K562 (cell line): ENCODE data around the gene LAPTM5. TPM values are rescaled to one million over a fixed set of nuclear protein-coding genes. Genes with fewer than 3 reads are reported as not detected.
A peak's percentile ranks its signal among the peaks of the same experiment; 100 is the strongest.

Source experiments
- ATAC-seq: fragments of 200-7000 bp; cut with Tn5 transposase; 3 replicates; pipeline ENCODE4 v1.9.1; 2020; ENCODE audit warnings: moderate library complexity
- BruUV-seq: library from RNA; stranded (reverse); fragments of 400-500 nt; replicated peaks from 2 replicates; lab custom pipeline; 2021; lab: Mats Ljungman, UMichigan
- CTCF ChIA-PET: fragments of 300-600 bp; formaldehyde crosslinking; extraction: SDS; loops from one replicate; lab custom pipeline; 2021; ENCODE audit warnings: low intra/inter-chr PET ratio; lab: Yijun Ruan, JAX
- POLR2A ChIA-PET: fragments of 300-600, 350-650 bp; sonication (Branson Sonifier 250); formaldehyde crosslinking; extraction: SDS; loops from one replicate; lab custom pipeline; 2021; ENCODE audit warnings: antibody characterized with exemption, inconsistent platforms; lab: Yijun Ruan, JAX
- DNase-seq, 4 experiments: peaks; one replicate each; pipeline versions ENCODE4 v3.0.0 to v3.0.0-alpha.2; 2011 to 2018; ENCODE audit warnings: low spot score in 3 of 4, mixed read lengths in 3 of 4; ENCODE audit errors: extremely low read depth in 1 of 4
- FAIRE-seq: peaks from 2 replicates; lab custom pipeline; 2011; peaks lifted over from hg19 to GRCh38; lab: Jason Lieb, UNC
- H2AFZ ChIP-seq: 2 replicates; pipeline ENCODE4 v1.6.0; 2011; ENCODE audit warnings: low read depth, low read length, control low read depth, inconsistent platforms
- H3K27ac ChIP-seq: fragments of 200-600 bp; 3 replicates; pipeline ENCODE4 v1.8.0; 2011; ENCODE audit warnings: low read depth, mild to moderate bottlenecking, control low read depth, inconsistent platforms, low read length, moderate library complexity, mixed read lengths; ENCODE audit errors: extremely low read depth
- H3K27me3 ChIP-seq, 2 experiments: fragments of 300-600 bp in 1 of 2; 2 replicates in 1 of 2; 3 replicates in 1 of 2; pipeline versions ENCODE4 v1.6.0 to v1.8.0; 2011; ENCODE audit warnings: inconsistent platforms in 2 of 2, low read length in 2 of 2, mild to moderate bottlenecking in 1 of 2, mixed read lengths in 1 of 2, moderate library complexity in 1 of 2; ENCODE audit not compliant: control insufficient read depth in 2 of 2, insufficient read depth in 2 of 2
- H3K36me3 ChIP-seq: fragments of 300-600 bp; 3 replicates; pipeline ENCODE4 v1.8.0; 2011; ENCODE audit warnings: mild to moderate bottlenecking, low read length, inconsistent platforms; ENCODE audit not compliant: control insufficient read depth, insufficient read depth
- H3K4me1 ChIP-seq, 2 experiments: fragments of 200-600 bp in 1 of 2; replicated peaks in 1 of 2; 2 replicates in 1 of 2; 3 replicates in 1 of 2; pipeline versions ENCODE4 v1.5.1 to v1.8.0; 2011; ENCODE audit warnings: inconsistent platforms in 2 of 2, low read length in 2 of 2, mild to moderate bottlenecking in 1 of 2, mixed read lengths in 1 of 2, moderate library complexity in 1 of 2; ENCODE audit not compliant: control insufficient read depth in 2 of 2, insufficient read depth in 2 of 2
- H3K4me2 ChIP-seq: 2 replicates; pipeline ENCODE4 v1.6.1; 2011; ENCODE audit warnings: low read length, control low read depth, inconsistent platforms, mixed read lengths; ENCODE audit not compliant: insufficient read depth
- H3K4me3 ChIP-seq: fragments of 200-600 bp; sonication (generic), shearing (Covaris generic); 2 replicates; pipeline ENCODE4 v1.5.1; 2016; ENCODE audit warnings: control low read depth, inconsistent platforms
- H3K79me2 ChIP-seq: fragments of 200-600 bp; 3 replicates; pipeline ENCODE4 v1.8.0; 2011; ENCODE audit warnings: low read length, inconsistent platforms; ENCODE audit not compliant: control insufficient read depth, insufficient read depth
- H3K9ac ChIP-seq, 2 experiments: 2 replicates each; pipeline versions ENCODE4 v1.6.0 to v1.6.1; 2011; ENCODE audit warnings: low read depth in 2 of 2, low read length in 2 of 2, control low read depth in 1 of 2, inconsistent platforms in 1 of 2, mild to moderate bottlenecking in 1 of 2, mixed read lengths in 1 of 2; ENCODE audit not compliant: insufficient read depth in 1 of 2
- H3K9me1 ChIP-seq: one replicate; pipeline ENCODE4 v1.6.0; 2011; ENCODE audit warnings: inconsistent platforms, mild to moderate bottlenecking, low read length, moderate library complexity; ENCODE audit not compliant: control insufficient read depth, insufficient read depth
- H3K9me3 ChIP-seq: replicated peaks from 2 replicates; pipeline ENCODE4 v1.5.1; 2011; ENCODE audit warnings: low read depth, low read length, inconsistent platforms; ENCODE audit not compliant: control insufficient read depth, insufficient read depth
- H4K20me1 ChIP-seq: replicated peaks from 2 replicates; pipeline ENCODE4 v1.6.1; 2011; ENCODE audit warnings: low read length, inconsistent platforms, mixed read lengths; ENCODE audit not compliant: control insufficient read depth, insufficient read depth
- GABPB1 ChIP-seq: sonication (generic); formaldehyde crosslinking; IDR thresholded peaks from 2 replicates; pipeline ENCODE4 v1.8.0; 2022; ENCODE audit warnings: mild to moderate bottlenecking, missing genetic modification reagents
- HNRNPK ChIP-seq: fragments of 200-400 bp; formaldehyde crosslinking; IDR thresholded peaks from one replicate; pipeline ENCODE4 v1.6.1; 2018; ENCODE audit warnings: mild to moderate bottlenecking, low read depth, low read length; ENCODE audit not compliant: poor library complexity, severe bottlenecking
- KDM1A ChIP-seq, 2 experiments: fragments of 450-650 bp; IDR thresholded peaks; 2 replicates each; pipeline ENCODE4 v1.6.1; 2016; ENCODE audit warnings: mild to moderate bottlenecking in 2 of 2
- KLF6 ChIP-seq: fragments of 250-450 bp; sonication (Bioruptor Pico); IDR thresholded peaks from 2 replicates; pipeline ENCODE4 v1.4.0; 2020; ENCODE audit warnings: mild to moderate bottlenecking, moderate library complexity, borderline replicate concordance
- PML ChIP-seq: IDR thresholded peaks from 2 replicates; pipeline ENCODE4 v1.6.1; 2012; ENCODE audit warnings: low read length, inconsistent platforms
- RREB1 ChIP-seq: fragments of 250-450 bp; sonication (Bioruptor Pico); IDR thresholded peaks from 2 replicates; pipeline ENCODE4 v1.4.0; 2020
- TRIM28 ChIP-seq: fragments of 450-650 bp; IDR thresholded peaks from 2 replicates; pipeline ENCODE4 v1.6.1; 2017
- ZNF143 ChIP-seq: sonication (generic); formaldehyde crosslinking; IDR thresholded peaks from 2 replicates; pipeline ENCODE4 v1.9.0; 2022; ENCODE audit warnings: mild to moderate bottlenecking, missing genetic modification reagents
- ZNF511 ChIP-seq: sonication (generic); formaldehyde crosslinking; IDR thresholded peaks from 2 replicates; pipeline ENCODE4 v1.8.0; 2022; ENCODE audit warnings: mild to moderate bottlenecking, missing genetic modification reagents
- WGBS: fragments of 100-300 bp; shearing (Covaris generic); methylation state at CpG from one replicate; pipeline ENCODE4 v1.1.6; 2016; ENCODE audit warnings: low coverage, mixed read lengths; ENCODE audit not compliant: insufficient coverage; ENCODE audit errors: missing lambda C conversion rate; 5-methylcytosine and 5-hydroxymethylcytosine counted together
- in situ Hi-C: fragments of 300-500 bp; cut with MboI; formaldehyde crosslinking; loops from 4 replicates; pipeline ENCODE4 v1.15.0; 2018; ENCODE audit warnings: inconsistent platforms, mixed read lengths
- intact Hi-C: fragments of 100-400 bp; cut with micrococcal nuclease; formaldehyde crosslinking; loops from 2 replicates; pipeline ENCODE4 v1.14.2; 2022
- polyA plus RNA-seq, 8 experiments: library from polyadenylated mRNA; depleted of rRNA in 4 of 8; stranded (reverse) in 5 of 8; unstranded in 3 of 8; fragments of >200 nt; fragmentation: Nextera tagmentation in 2 of 8; fragmentation: Illumina TruSeq in 1 of 8; extraction: Ambion mirVana in 2 of 8; extraction: Trizol in 1 of 8; gene quantifications; 2 replicates each; pipeline versions ENCODE4 v1.2.1 to v1.2.3, GENCODE V29; 2011 to 2014; ENCODE audit warnings: inconsistent platforms in 1 of 8, missing spikeins in 1 of 8
- total RNA-seq, 7 experiments: library from RNA; depleted of rRNA in 6 of 7; stranded (reverse); fragments of >200 nt in 6 of 7; fragmentation: Illumina TruSeq in 2 of 7; extraction: Trizol in 2 of 7; gene quantifications; 2 replicates each; pipeline versions ENCODE4 v1.2.1 to v1.2.3, GENCODE V29; 2011 to 2021; ENCODE audit warnings: low replicate concordance in 1 of 7

The LAPTM5 gene
- total and polyA plus RNA-seq, 9 of the 15 experiments (the other 6 are each of a cell fraction or from before 2014, with no cell fraction given) = 2.4 to 47.3 (median 20.3) TPM

DNA sequence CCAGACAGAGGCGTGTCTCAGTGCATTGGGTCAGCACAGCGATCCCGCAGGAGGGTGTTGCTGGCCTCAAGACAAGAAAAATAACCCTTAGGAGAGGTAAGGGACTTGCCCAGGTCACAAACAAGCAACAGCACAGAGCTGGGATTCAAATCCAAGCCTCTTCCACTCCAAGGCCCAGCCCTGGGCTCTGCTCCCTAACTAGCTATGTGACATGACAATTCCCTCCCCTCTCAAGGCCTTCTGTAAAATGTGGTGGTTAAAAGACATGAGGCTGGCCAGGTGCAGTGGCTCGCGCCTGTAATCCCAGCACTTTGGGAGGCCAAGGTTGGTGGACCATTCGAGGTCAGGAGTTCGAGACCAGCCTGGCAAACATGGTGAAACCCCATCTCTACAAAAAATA, 28.1 kb upstream of the LAPTM5 start:
- ChIA-PET POLR2A (interaction anchor here (1.0 to 1.9 kb wide), 6 partner anchors 19 to 135 kb away, joined by 3 to 11 read pairs (median 4); no protein-coding TSS in a partner anchor), CTCF (interaction anchor here (0.7 to 8.4 kb wide), 2 partner anchors 124 to 735 kb away, joined by 4 to 90 read pairs; partner anchors contain the start of gene SDC3)
- no peak overlapping the region for H3K4me2 ChIP-seq
- H2AFZ ChIP-seq = no peak overlapping the region
- H3K9me1 ChIP-seq = no peaks in the 10 kb centered on the region
- no peak for FAIRE-seq
- TF ChIP-seq KDM1A (IDR thresholded peaks at IDR 0.05) = no peak
- TF ChIP-seq PML = no peak
- TF ChIP-seq GABPB1 (CRISPR knock-in tag) = no peak
- 0 out of 2 replicates have a peak, but pooled peaks have one; percentile 22 for TF ChIP-seq ZNF143 (CRISPR knock-in tag)
- no peak for ATAC-seq
- no peaks in the 10 kb centered on the region for H3K9me3 ChIP-seq
- no peak overlapping the region for H3K4me3 ChIP-seq
- no peaks in the 10 kb centered on the region for H3K79me2 ChIP-seq
- 53% methylated on average over 7 of the region's 7 CpGs for WGBS
- no peaks in the 10 kb centered on the region for H4K20me1 ChIP-seq
- in situ Hi-C loops (no loop called here), intact Hi-C loops (loop anchor here (10.0 kb wide), 1 partner anchor 389 kb away; no protein-coding TSS in a partner anchor)
- no peaks in the 10 kb centered on the region for H3K36me3 ChIP-seq
- no peak for DNase-seq
- peaks cover 15 to 34% of the 10 kb centered on the region in 2 experiments for H3K4me1 ChIP-seq
- peak overlapping the region in 1 of 2 experiments; percentile 40; a peak in 2 of 4 replicates for H3K9ac ChIP-seq
- H3K27ac ChIP-seq = no peak overlapping the region
- H3K27me3 ChIP-seq = no peaks in the 10 kb centered on the region; a peak in 1 of 5 replicates
- BruUV-seq = no TSS peak

GRCh38 chr1:30785181-30785580, 27.6 kb upstream of the LAPTM5 start:
- ATAC-seq = no peak
- Histone ChIP-seq H3K4me1 (peaks cover 17 to 34% of the 10 kb centered on the region in 2 experiments), H3K36me3 (no peaks in the 10 kb centered on the region), H2AFZ (no peak overlapping the region), H3K9ac (peak overlapping the region in 1 of 2 experiments; percentile 40; a peak in 2 of 4 replicates), H3K4me2 (no peak overlapping the region), H3K9me1 (no peaks in the 10 kb centered on the region), H3K27ac (no peak overlapping the region), H3K4me3 (no peak overlapping the region), H4K20me1 (no peaks in the 10 kb centered on the region), H3K9me3 (no peaks in the 10 kb centered on the region), H3K79me2 (no peaks in the 10 kb centered on the region), H3K27me3 (no peaks in the 10 kb centered on the region)
- intact Hi-C loops (loop anchor here (10.0 kb wide), 1 partner anchor 390 kb away; no protein-coding TSS in a partner anchor), in situ Hi-C loops (no loop called here)
- DNase-seq = no peak
- CTCF ChIA-PET = interaction anchor here (8.4 kb wide), 1 partner anchor 125 kb away, joined by 90 read pairs; the partner anchor contains the start of gene SDC3
- 87% methylated on average over 7 of the region's 7 CpGs for WGBS
- POLR2A ChIA-PET = interaction anchor here (1.4 to 1.9 kb wide), 3 partner anchors 27 to 136 kb away, joined by 3 to 11 read pairs (median 4); no protein-coding TSS in a partner anchor
- FAIRE-seq = no peak
- no TSS peak for BruUV-seq
- TF ChIP-seq RREB1 (CRISPR knock-in tag) (no peak), TRIM28 (no peak), ZNF511 (CRISPR knock-in tag) (no peak), KLF6 (CRISPR knock-in tag) (no peak), HNRNPK (no peak)
